ENCODE measurements around the gene SUMO3.

- no peak for TF ChIP-seq CTCF (conservative IDR thresholded peaks at IDR 0.05; ENCODE audit: low read length)
- no peak for TF ChIP-seq EZH2phosphoT487 (IDR thresholded peaks at IDR 0.05; ENCODE audit: borderline replicate concordance, low read depth, low read length)
These were observed 5.2 kb downstream of the SUMO3 start for GRCh38 chr21:44812640-44813039.
